Activated T-helper 1 cell treated with Interleukin-2 at 50 U/mL for 16 hours (primary cell): Measurements from ENCODE around the gene ABCF2.

Experiments used
- DNase-seq: peaks from one replicate; pipeline ENCODE4 v3.0.0-alpha.2; 2020; ENCODE audit warnings: low read depth

The ABCF2 gene

DNA sequence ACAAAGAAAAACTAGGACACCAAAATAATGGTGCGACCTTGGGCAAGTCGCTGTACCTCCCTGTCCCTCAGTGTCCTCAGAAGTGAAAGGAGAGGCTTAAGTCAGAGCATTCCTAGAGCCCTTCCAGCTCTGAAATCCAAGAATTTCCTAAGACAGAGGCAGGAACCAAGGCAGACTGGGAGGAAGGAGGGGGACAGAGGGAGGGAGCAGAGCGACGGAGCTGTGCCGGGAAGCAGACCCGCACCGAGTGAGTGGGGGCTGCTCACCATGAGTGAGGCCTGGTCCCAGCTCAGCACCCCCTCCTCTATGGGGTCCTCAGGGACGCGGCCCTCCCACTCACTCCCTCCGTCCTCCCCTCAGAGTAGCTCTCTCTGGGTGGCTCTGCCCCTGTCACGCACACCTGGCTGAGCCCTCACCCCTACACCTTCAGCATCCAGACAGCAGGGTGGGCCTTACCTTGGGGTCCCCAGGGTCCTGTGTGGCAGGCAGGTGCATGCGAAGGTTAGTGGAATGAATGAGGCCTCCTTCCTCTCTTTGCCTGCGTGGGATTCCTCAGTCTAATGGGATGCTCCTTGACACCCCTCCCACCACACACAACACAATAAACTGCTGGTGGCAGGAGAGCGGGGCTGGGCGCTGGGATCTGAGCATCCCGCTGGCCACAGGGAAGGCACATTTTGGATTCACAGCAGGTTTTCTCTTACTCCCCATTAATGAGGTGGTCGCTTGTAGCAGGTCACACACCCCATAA is 26.1 kb upstream of the ABCF2 start:
- DNase-seq: no peak

DNA sequence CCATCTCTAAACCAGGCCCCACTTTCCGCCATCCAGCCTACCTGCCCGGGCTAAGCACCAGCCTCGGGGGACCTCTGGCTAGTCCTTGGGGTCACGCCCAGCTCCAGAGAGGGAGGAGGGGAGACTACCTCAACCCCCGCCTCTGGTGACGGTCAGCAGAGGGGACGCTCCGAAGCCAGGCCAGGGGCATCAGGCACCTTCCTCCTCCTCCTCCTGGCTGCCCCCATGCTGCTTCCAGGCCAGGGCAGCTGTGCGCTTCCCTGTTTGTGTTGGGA is 25.5 kb upstream of the ABCF2 start:
- no peak for DNase-seq

DNA sequence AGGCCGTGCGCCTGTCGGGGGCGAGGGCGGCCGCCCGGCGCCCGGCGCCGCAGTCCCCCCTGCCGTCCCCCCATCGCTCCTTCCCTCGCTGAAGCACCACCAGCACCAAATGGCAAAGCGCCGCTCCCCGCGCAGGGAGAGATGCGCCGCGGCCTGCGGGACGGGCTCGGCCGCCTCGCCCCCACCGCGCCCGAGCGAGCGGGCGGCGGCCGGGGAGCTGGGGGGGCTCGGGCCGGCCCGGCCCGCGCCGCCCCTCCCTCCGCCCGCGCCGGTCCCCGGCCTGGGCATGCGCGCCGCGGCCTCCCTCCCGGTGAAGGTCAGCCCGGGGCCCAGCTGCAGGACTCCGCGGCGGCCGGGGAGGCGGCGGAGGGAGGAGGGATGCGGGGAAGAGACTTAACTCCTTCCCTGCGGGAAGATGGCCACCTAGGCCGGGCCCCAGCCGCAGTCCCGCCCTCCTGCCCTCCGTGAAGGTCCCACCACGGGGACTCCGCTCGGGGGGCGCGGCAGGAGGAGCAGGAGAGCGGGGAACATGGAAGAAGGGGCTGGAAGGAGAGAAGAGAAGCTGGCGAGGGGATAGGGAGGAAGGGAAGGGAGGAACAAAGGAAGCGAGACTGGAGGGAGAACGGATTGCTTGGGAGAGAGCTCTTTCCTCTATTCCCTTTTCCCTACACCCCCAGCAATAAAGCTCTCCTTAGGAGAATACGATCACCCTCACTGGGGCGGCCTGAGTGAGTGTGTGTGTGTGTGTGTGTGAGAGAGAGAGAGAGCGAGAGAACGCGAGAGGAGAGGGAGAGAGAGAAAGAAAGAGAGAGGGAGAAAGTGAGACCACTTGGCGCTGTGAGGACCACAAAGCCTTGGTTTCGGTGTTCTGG is 24.9 kb upstream of the ABCF2 start:
- no peak for DNase-seq

DNA sequence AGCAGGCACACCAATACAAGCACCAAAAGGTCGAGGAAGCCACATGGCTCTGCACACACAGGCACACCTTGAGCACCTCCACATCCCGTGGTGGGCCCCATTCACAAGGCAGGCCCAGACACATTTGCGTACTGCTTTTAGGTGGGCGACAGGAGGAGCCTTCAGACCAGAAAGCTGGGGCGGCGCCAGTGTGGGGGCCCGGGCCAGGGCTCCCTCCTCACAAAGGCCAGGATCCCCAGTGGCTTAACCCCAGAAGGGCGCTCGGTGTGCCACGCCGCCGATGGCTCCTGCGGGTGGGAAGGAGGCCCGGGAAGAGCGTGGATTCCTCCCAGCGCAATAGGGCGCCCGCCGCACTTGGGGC is 24.3 kb upstream of the ABCF2 start:
- DNase-seq: no peak

DNA sequence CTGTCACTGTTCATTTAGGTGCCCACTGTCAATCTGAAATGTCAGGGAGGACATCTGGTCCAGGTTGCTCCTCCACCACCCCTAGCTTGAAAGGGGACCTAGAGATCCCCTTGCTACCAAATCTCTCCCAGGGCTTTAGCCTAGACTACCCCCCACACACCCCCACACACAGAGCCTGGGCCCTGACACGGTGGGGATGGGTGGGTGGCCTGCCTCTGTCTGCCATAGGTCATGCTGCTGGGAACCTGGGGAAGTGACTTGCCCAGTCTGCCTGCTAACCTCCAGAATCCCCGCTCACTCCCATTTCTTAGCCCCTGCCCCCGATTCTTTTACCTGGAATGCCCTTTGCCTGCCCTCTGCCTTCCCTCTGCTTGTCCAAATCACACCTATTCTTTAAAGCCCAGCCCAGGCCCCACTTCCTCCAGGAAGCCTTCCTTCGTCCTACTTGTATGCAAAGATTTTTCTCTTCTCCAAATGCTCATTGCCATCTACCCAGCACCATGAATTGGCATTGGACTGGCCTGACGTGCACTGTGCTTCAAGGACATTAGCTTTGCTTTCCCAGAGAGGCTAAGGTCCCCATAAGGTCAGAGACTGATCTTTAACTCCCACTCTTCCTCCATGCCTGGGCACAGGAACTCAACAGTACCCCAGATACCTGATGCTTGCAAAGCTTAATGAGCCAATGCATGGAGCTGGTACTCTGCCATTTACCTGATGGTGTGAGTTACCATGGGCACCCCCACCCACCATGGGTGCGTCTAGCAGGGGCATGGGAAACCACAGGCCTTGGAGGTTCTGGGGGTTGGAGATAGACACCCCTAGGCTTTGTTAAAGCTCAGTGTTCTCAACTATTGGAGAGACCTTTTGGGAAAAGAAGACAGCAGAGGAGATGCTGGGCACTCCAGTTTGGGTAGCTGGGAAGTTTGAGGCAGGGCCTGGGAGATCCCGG is 23.5 kb upstream of the ABCF2 start:
- no peak for DNase-seq

DNA sequence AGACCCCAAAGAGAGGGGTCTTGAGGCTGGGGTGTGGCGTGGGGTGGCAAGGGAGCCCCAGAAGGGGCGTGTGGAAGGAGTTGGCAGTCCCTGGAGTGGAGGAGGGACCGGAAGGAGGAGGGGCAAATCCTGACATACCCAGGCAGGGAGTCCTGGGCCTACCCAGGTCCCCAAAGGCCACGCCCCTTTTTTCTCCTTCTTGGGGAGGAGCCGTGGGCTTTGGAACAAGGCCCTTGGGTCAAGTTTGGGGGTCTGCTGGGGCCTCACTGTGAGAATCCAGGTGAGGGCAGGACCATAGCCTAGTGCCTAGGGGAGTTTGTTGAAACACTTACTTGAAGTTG is 22.7 kb upstream of the ABCF2 start:
- no peak for DNase-seq

DNA sequence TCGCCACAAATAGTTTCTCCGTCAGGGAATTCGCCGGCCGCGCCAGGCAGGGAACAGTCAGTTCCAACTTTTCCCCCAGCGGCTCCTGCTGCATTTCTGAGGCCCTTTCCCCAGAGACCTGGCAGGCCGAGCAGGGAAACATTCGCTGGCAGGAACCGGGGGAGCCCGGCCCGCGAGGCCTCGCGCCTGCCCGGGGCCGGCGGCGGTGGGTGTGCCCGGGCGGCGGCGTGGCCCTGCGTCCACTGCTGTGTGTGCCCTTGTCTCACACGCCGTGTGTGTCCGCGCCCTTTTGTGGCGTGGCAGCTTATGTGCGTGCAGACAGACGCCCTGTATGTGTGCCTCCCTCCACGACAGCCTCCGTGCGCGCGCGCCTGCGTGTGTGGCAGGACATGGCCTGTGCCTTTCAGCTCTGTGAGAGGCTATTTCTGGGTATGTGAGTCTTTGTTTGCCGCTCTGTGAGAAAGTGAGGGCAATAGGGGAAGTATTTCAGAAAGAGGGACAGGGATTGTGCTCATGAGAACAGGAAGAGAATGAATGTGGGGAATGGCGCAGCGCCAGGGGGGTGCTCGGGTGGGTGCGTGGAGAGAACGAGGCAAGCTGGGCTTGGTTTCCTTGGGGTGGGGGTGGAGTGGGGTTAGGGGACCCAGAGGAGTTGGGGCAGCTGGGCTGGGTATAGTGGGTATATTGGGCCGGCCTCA is 22.2 kb upstream of the ABCF2 start:
- DNase-seq: peak; percentile 19

DNA sequence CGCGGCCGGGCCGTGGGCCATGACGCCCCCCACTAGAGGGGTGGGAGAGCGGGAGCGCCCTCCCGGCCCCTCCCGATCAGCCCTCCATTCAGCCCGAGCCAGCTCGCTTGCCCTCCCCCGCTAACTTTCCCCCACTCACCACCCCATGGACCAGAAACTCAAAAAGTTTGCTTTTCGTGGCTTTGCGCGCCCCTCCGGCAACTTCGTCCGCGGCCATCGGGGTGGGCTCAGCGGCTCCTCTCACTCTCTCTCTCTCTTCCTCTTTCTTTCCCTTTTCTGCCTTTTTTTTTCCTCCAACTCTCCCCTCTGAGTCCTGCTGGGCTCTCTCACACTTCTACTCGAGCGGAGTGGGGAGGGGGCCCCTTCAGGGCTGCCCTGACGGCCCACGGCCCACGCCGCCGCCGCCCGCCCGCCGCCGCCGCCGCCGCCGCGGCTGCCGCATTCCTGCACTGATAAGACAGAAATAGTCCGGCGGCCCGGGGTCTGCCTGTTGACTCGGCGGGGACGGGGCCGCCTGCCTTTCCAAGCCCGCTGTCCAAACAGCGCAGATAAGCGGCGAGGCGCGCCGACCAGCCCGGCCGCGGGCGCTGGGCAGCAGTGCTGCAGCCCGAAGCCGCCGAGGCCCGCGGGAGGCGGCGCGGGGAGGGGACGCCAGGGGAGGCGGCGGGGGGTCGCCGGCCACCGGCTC is 21.5 kb upstream of the ABCF2 start, which contains the start of gene SMARCD3:
Gene SMARCD3 (minus strand): TSS at position 349 of the 688 bp plus-strand sequence. CDS start 132 bp downstream, at position 217.
- no peak for DNase-seq

DNA sequence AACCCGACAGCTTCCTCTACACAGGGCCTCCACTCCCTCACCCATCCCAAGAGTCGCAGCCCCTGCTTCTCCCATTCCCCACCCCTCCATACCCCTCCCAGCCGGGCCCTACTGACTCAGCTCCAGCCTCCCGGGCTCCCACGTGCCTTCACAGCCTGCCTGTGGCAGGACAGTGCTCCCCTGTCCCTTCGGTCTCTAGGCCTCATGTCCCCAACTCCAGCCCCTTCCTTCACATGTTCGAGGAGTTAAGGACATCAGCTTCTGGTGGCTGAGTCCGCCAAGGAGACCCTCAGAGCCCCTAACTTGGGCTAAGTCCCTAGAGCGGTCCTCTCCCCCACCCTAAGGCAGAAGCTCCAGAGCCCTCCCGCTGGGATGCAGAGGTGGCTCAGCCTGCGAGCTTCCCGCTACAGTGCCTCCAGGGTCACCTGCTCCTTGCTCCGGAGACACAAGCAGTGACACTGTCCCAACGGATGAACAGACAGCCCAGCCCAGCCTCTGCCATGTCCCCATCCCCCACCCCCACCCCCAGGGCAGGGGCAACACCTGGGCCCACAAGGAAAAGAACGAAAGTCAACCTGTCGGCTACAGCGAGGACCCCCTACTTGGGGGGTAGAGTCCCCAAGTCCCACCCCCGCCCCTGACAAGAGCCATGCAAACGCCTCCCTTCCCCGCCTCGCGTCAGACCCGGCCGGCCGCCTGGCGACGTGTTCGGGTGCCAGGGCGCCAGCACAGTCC is 20.8 kb upstream of the ABCF2 start:
- no peak for DNase-seq

DNA sequence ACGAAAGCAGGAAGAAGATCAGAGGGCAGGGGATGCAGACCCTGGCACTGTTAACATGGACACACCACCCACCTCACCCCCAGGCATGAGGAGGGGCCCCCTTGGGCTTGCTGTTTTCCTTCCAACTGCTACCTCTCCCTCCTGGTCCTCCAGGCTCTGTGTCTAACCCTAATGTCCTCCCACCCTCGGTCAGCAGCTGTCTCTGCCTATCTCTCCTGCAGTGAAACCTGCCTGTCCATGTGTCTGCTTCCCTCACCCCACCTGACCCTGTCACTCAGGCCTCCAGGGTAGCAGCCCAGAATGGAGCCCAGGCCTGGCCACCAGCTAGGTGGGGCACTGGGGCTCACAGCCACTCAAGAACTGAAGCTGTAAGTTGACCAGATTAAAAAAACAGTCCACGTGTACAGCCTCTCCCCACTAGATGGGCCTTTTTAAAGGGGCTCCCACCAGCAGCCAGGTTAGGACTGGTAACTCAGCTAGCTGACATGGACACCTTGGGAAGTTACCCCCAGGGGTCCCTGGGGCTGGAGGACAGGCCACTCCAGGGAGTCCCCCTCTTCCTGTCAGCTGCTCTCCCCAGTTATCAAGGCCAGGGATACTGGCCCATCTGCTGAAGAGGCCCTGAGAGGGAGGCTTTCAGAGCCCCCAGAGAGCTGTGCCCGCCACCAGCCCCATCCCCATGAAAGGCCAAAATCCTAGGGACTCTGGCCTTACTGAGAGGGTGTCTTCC is 20.0 kb upstream of the ABCF2 start:
- no peak for DNase-seq

DNA sequence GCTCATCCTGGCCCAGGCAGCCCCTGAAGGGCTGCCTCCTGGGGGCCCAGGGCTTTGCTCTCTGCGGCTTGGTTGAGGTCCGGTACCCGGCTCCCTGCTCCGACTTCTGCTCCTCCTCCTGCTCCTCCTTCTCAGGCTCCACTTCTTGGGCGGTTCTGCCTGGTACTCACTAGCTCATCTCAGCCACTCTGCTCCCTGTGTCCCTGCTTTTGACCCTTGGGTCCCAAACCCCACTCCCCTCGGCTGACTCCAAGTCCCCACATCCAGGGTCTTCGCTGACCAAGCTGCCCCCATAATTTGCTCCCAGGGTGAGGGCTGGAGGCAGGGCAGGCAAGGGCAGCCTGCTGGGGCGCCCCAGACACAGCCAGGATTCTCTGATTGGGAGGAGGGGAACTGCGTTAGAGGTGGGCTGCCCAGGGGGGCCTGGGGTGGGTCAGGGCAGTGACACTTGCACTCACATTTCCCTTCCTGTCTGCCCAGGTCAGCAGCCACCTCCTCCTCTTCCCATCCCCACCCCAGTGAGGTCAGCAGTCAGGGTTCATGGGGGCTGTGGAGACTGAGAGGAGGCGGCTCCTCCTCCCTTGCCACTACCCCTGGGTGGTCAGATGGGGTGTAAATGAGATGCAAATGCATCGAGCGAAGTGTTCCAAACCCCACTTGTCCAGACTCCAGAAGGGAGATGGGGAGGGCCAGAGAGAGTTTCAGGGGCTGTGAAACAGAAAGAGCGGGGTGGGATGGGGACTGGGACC is 19.3 kb upstream of the ABCF2 start:
- DNase-seq: no peak

DNA sequence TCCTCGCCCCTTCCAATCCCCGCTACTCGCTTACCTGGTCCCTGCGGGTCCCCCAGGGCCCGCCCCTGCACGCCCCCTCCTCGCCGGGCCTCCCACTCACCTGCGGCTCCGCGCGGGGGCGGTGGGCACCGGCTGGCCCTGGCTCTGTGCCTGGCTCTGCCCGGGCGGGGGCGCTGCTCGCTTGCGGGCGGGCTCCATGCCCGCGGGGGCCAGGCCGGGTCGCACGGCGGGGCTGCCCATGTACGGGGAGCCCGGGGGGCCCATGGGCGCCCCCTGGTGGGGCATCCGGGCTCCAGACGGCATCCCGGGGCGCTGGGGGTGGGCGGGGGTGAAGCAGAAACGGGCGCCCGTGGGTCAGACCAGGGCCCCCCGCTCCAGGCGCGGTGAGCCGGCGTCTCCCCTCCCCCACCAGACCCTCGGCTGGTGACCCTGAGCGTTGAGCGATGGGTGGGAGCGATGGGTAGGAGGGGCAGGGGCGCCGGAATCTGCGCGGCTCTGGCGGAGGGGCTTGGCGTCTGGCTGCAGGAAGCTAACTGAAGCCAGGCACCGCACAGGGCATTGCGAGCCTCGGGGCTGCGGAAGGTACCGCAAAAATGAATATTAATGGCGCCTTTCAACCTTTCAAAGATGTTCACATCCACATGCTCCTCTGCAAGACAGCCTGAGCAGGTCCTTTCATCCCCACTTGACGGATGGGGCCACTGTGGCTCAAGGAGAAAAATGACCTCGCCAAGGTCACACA is 18.5 kb upstream of the ABCF2 start:
- peak; percentile 56 for DNase-seq

DNA sequence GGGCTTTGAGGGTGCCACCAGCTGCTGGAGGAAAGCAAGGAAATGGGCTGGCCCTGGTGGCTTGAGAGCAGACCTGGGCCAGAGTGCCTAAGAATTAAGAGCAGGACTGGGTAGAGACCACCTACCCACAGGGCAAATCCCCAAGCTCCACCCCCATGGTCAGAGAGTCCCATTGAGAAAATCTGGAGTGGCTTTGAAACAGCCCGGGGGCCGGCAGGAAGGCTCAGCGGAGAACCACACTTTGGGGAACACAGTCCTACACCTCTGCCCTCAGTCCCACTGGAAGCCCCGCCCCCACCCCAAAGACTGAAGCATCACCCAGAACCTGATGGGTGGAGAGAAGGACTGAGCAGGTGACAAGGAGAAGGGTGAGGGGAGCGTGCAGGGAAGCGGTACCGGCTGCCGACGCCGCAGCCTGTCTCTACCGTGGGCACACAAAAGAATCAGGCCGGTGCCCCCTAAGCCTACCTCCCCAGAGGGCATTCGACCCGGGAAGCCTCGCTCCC is 17.9 kb upstream of the ABCF2 start:
- no peak for DNase-seq

DNA sequence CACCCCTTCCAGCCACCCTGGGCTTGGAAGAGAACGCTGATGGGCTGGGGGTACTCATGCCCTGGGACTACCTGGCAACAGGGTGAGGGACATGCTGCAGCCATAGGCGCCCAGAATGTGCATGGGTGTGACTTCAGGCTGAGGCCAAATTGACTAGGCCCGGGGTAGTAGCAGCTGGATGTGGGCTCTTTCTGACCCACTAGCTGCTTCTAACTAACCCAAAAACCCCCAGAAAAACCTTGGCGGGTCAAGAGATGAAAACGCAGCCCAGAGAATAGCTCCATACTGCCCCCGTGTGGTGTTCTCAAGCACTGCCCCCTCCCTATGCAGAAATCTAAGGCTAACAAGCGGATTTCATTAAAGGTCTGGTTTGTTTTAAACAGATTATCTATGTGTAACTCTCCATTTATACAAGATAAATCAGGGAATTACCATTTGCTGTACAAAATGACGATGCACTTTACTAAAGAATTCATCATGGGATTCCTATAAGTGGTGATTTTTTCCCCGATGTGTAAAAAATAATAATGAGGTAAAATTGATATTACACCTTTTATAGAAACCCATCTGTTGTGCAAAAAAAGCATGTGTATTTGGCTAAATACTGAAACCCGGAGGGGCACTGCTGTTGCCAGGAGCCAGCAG is 17.3 kb upstream of the ABCF2 start:
- peak; percentile 26 for DNase-seq

DNA sequence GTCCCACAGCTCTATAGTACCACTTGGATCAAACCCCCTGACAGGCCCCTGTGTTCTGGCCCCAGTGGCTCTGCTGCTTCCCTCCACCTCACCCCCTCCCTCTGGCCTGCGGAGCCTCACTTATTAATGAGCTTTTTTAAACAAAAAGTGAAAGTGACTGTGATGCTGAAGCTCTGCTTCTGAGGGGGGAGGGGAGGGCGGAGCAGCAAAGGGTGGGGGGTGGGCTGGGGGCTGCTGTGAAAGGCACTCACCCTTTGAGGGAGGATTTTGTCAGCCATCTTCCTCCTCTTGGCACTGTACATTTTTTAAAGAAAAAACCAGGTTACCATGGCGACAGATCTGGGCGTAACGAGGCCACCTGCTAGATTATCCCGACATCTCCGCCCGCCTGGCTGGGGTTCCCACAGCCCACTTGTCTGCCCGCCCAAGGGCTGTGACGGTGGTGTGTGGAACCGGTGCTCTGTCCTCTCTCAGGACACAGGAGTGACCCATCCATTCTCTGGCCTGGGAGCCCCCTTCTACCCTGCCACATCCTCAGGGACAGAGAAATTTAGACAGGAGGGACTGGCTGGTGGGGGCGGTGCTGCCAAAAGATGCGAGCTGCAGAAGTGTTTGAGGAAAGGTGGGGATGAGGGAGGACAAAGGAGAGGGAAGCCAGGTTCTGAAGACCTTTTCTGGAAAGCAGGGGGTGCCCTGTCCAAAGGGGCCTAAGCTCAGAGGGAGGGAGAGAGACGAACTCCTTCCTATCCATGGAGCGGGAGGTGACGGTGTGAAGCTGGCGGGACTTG is 16.6 kb upstream of the ABCF2 start:
- no peak for DNase-seq

DNA sequence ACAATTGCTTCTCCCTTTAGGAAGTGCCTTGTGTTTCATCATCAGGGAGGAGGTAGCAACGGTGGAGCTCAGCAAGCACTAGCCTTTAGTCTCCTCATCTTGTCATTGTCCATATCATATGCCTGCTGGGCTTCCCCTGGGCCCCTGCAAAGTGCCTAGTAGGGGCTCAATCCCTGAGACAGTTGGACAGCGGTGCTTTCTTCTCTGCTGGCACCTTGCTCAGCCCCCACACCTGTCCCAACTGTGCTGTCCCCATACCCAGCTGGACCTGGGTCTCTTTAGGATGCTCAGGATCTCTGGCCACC is 16.0 kb upstream of the ABCF2 start:
- no peak for DNase-seq
